22Rv1 (cell line): Measurements from ENCODE around the gene RNF115.
A peak's percentile ranks its signal among the peaks of the same experiment; 100 is the strongest.

Source experiments
- H3K27ac ChIP-seq: fragments of 450-650 bp; 2 replicates; pipeline ENCODE4 v1.5.1; 2017
- ZFX ChIP-seq: fragments of 450-650 bp; IDR thresholded peaks from 2 replicates; pipeline ENCODE4 v1.6.1; 2017; ENCODE audit warnings: antibody characterized with exemption, borderline replicate concordance
- TF ChIP-seq, protein P1 (sequence below): fragments of 450-650 bp; IDR thresholded peaks from 2 replicates; pipeline ENCODE4 v1.5.1; 2017; ENCODE audit warnings: mild to moderate bottlenecking

Gene RNF115

GRCh38 chr1:145858238-145858900, 34.5 kb upstream of the RNF115 start:
- H3K27ac ChIP-seq: peak overlapping the region; percentile 86
- no peak for TF ChIP-seq ZFX
- TF ChIP-seq, protein P1, sequence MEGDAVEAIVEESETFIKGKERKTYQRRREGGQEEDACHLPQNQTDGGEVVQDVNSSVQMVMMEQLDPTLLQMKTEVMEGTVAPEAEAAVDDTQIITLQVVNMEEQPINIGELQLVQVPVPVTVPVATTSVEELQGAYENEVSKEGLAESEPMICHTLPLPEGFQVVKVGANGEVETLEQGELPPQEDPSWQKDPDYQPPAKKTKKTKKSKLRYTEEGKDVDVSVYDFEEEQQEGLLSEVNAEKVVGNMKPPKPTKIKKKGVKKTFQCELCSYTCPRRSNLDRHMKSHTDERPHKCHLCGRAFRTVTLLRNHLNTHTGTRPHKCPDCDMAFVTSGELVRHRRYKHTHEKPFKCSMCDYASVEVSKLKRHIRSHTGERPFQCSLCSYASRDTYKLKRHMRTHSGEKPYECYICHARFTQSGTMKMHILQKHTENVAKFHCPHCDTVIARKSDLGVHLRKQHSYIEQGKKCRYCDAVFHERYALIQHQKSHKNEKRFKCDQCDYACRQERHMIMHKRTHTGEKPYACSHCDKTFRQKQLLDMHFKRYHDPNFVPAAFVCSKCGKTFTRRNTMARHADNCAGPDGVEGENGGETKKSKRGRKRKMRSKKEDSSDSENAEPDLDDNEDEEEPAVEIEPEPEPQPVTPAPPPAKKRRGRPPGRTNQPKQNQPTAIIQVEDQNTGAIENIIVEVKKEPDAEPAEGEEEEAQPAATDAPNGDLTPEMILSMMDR: no peak

GRCh38 chr1:145857170-145857569, 33.3 kb upstream of the RNF115 start:
- 0 out of 2 replicates have a peak overlapping the region, but pooled peaks have one; percentile 86 for H3K27ac ChIP-seq
- TF ChIP-seq, protein P1: no peak
- no peak for TF ChIP-seq ZFX

- TF ChIP-seq, protein P1: no peak
- TF ChIP-seq ZFX: no peak
- no peak overlapping the region for H3K27ac ChIP-seq
Measured at GRCh38 chr1:145855426-145855948, 31.6 kb upstream of the RNF115 start.

GRCh38 chr1:145849356-145850160, 25.7 kb upstream of the RNF115 start:
- no peak for TF ChIP-seq ZFX
- TF ChIP-seq, protein P1: peak; percentile 78
- peak overlapping the region; percentile 29 for H3K27ac ChIP-seq

GRCh38 chr1:145847827-145848226, 23.9 kb upstream of the RNF115 start:
- peak overlapping the region; percentile 29; the same call in 1 of the 2 replicates for H3K27ac ChIP-seq
- TF ChIP-seq, protein P1: no peak
- TF ChIP-seq ZFX: no peak

DNA sequence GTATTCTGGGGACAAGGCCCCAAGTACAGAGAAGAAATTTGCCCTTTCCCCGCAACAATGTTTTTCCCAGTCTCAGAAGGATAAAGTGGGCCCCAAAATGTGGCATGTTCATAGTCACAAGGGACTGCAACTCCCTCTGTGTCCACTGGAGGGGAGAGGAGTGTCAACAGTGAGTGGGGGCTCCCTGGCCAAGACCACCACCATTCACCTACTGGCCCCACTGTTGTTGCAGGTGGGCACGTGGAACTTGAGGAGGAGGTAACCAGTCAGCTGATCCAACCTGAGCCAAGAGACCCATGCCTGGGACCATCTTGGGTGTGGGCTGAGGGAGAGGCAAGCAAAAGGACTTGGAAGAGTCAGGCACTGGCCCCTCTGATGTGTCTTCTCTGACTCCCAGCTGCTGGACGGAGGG, 22.3 kb upstream of the RNF115 start:
- TF ChIP-seq ZFX: no peak
- TF ChIP-seq, protein P1: no peak; the same call in 1 of the 2 replicates
- peak overlapping the region; percentile 60 for H3K27ac ChIP-seq
